OCI-LY1 (cell line): ENCODE data around the gene GDA.

Experiments
- CTCF ChIP-seq: fragments of 200-600 bp; sonication (generic), shearing (Covaris generic); IDR thresholded peaks from 2 replicates; pipeline ENCODE4 v1.5.1; 2017; ENCODE audit warnings: mild to moderate bottlenecking, antibody characterized with exemption, low read length, moderate library complexity, mixed read lengths
- EZH2 ChIP-seq: fragments of 200-600 bp; sonication (generic), shearing (Covaris generic); IDR thresholded peaks from 2 replicates; pipeline ENCODE4 v1.8.0; 2017; ENCODE audit warnings: borderline replicate concordance, mixed run types, mild to moderate bottlenecking, antibody characterized with exemption, low read length, moderate library complexity, mixed read lengths

- no peak for TF ChIP-seq EZH2
- no peak for TF ChIP-seq CTCF
Observed at GRCh38 chr9:72188232-72188631, 39.0 kb downstream of the GDA start.
